Natural killer cell (primary cell): ENCODE data around the gene LRRN1. TPM values are rescaled to one million over a fixed set of nuclear protein-coding genes. Genes with fewer than 3 reads are reported as not detected.

Source experiments
- ATAC-seq, 3 donors: fragments of 150-1000 bp in 2 of 3; fragments of 200-7000 bp in 1 of 3; cut with Tn5 transposase; 1 replicate in 1 of 3; 2 replicates in 2 of 3; pipeline ENCODE4 v1.10.0; 2021; ENCODE audit warnings: mild to moderate bottlenecking in 2 of 3, moderate library complexity in 2 of 3
- DNase-seq, 2 donors: peaks; one replicate each; pipeline versions ENCODE4 v3.0.0 to v3.0.0-alpha.2; 2013 to 2021; ENCODE audit warnings: mixed read lengths in 1 of 2
- H3K27ac ChIP-seq: one replicate; pipeline ENCODE4 v1.5.1; 2013; ENCODE audit warnings: mild to moderate bottlenecking, low read length
- H3K27me3 ChIP-seq: one replicate; pipeline ENCODE4 v1.6.1; 2013; ENCODE audit warnings: low read length; ENCODE audit not compliant: control insufficient read depth, insufficient read depth
- H3K36me3 ChIP-seq: one replicate; pipeline ENCODE4 v1.6.1; 2013; ENCODE audit warnings: low read length; ENCODE audit not compliant: control insufficient read depth, insufficient read depth
- H3K4me1 ChIP-seq: one replicate; pipeline ENCODE4 v1.6.1; 2013; ENCODE audit warnings: low read length; ENCODE audit not compliant: control insufficient read depth, insufficient read depth
- H3K4me3 ChIP-seq: one replicate; pipeline ENCODE4 v1.5.1; 2013; ENCODE audit warnings: low read length
- H3K9me3 ChIP-seq: one replicate; pipeline ENCODE4 v1.6.1; 2013; ENCODE audit warnings: low read length; ENCODE audit not compliant: control insufficient read depth, insufficient read depth
- H3K27ac Mint-ChIP-seq, 2 donors: one replicate each; pipeline ENCODE4 v1.8.0; 2022; ENCODE audit warnings: mild to moderate bottlenecking in 2 of 2, mixed read lengths in 2 of 2, moderate library complexity in 1 of 2
- H3K27me3 Mint-ChIP-seq, 2 donors: one replicate each; pipeline ENCODE4 v1.8.0; 2022; ENCODE audit warnings: low read depth in 2 of 2, mixed read lengths in 2 of 2
- H3K36me3 Mint-ChIP-seq: one replicate; pipeline ENCODE4 v1.8.0; 2022; ENCODE audit warnings: mixed read lengths
- H3K4me1 Mint-ChIP-seq, 2 donors: one replicate each; pipeline ENCODE4 v1.8.0; 2022; ENCODE audit warnings: mixed read lengths in 2 of 2
- H3K4me3 Mint-ChIP-seq: one replicate; pipeline ENCODE4 v1.8.0; 2022; ENCODE audit warnings: mild to moderate bottlenecking, moderate library complexity, mixed read lengths
- H3K9me3 Mint-ChIP-seq, 2 donors: one replicate each; pipeline ENCODE4 v1.8.0; 2022; ENCODE audit warnings: mixed read lengths in 2 of 2
- CTCF ChIP-seq: fragments of 200-600 bp; IDR thresholded peaks from one replicate; pipeline ENCODE4 v1.8.0; 2022; ENCODE audit warnings: antibody characterized with exemption
- WGBS: methylation state at CpG from one replicate; pipeline ENCODE4 v1.1.7; 2013; ENCODE audit warnings: missing lambda C conversion rate; ENCODE audit not compliant: insufficient coverage; 5-methylcytosine and 5-hydroxymethylcytosine counted together
- intact Hi-C: fragments of 100-400 bp; cut with micrococcal nuclease; formaldehyde crosslinking; loops from one replicate; pipeline ENCODE4 v1.14.2; 2022
- total RNA-seq, 4 donors: library from RNA; stranded (reverse); fragments of 120-200 nt in 1 of 4; gene quantifications; one replicate each; pipeline versions ENCODE4 v1.2.3 to v1.2.4, GENCODE V29; 2013 to 2022

LRRN1 gene
- total RNA-seq, 3 donors from 2014 or later (not counting 1 experiment from before 2014, with no cell fraction given) = 0.85 to 1.6 (median 0.99) TPM

GRCh38 chr3:3847994-3848922, 49.0 kb downstream of the LRRN1 start:
- Mint-ChIP-seq H3K36me3 (no peaks in the 10 kb centered on the region), H3K4me1 (no peaks in the 10 kb centered on the region), H3K27ac (no peak overlapping the region), H3K9me3 (no peaks in the 10 kb centered on the region), H3K4me3 (no peak overlapping the region), H3K27me3 (no peaks in the 10 kb centered on the region)
- intact Hi-C loops = no loop called here
- 92% methylated on average over 5 of the region's 8 CpGs for WGBS
- no peaks in the 10 kb centered on the region for H3K4me1 ChIP-seq
- TF ChIP-seq CTCF = no peak
- H3K27me3 ChIP-seq = no peaks in the 10 kb centered on the region
- no peaks in the 10 kb centered on the region for H3K36me3 ChIP-seq
- no peak overlapping the region for H3K4me3 ChIP-seq
- DNase-seq (no peak), ATAC-seq (no peak)
- H3K9me3 ChIP-seq = no peaks in the 10 kb centered on the region
- H3K27ac ChIP-seq = no peak overlapping the region

- no peak overlapping the region for H3K27ac ChIP-seq
- no peak for DNase-seq
- Mint-ChIP-seq H3K4me3 (no peak overlapping the region), H3K4me1 (no peaks in the 10 kb centered on the region), H3K27ac (no peak overlapping the region), H3K36me3 (no peaks in the 10 kb centered on the region), H3K9me3 (no peaks in the 10 kb centered on the region), H3K27me3 (no peaks in the 10 kb centered on the region)
- H3K9me3 ChIP-seq = no peaks in the 10 kb centered on the region
- WGBS = 88% methylated on average over 8 of the region's 8 CpGs
- intact Hi-C loops = no loop called here
- ATAC-seq = no peak
- TF ChIP-seq CTCF = no peak
- H3K4me1 ChIP-seq = no peaks in the 10 kb centered on the region
- H3K36me3 ChIP-seq = no peaks in the 10 kb centered on the region
- H3K4me3 ChIP-seq = no peak overlapping the region
- no peaks in the 10 kb centered on the region for H3K27me3 ChIP-seq
Measured at GRCh38 chr3:3848923-3849275, 49.7 kb downstream of the LRRN1 start.

GRCh38 chr3:3851621-3852323, 52.5 kb downstream of the LRRN1 start:
- no peak for DNase-seq
- no peak for TF ChIP-seq CTCF
- WGBS = 97% methylated on average over 4 of the region's 4 CpGs

More at GRCh38 chr3:3851621-3852323, 52.5 kb downstream of the LRRN1 start:
- no peaks in the 10 kb centered on the region for H3K4me1 ChIP-seq
- Mint-ChIP-seq H3K27ac (no peak overlapping the region), H3K36me3 (no peaks in the 10 kb centered on the region), H3K4me3 (no peak overlapping the region), H3K27me3 (no peaks in the 10 kb centered on the region), H3K9me3 (no peaks in the 10 kb centered on the region), H3K4me1 (no peaks in the 10 kb centered on the region)
- no peak overlapping the region for H3K27ac ChIP-seq
- no peak overlapping the region for H3K4me3 ChIP-seq
- intact Hi-C loops = no loop called here
- H3K9me3 ChIP-seq = no peaks in the 10 kb centered on the region
- no peak for ATAC-seq
- no peaks in the 10 kb centered on the region for H3K36me3 ChIP-seq
- H3K27me3 ChIP-seq = no peaks in the 10 kb centered on the region
